Uterus (tissue), 2 donors: Measurements from ENCODE around the gene ELP1.

ENCODE experiments used
- POLR2A ChIP-seq, 2 donors: fragments of 450-650 bp; IDR thresholded peaks; one replicate each; pipeline ENCODE4 v1.6.1; 2016; ENCODE audit warnings: antibody characterized with exemption in 2 of 2, mild to moderate bottlenecking in 1 of 2, moderate library complexity in 1 of 2
- TF ChIP-seq, protein P1 (sequence below), 4 experiments: fragments of 200-600 bp in 2 of 4; fragments of 450-650 bp in 2 of 4; sonication (generic) in 2 of 4; IDR thresholded peaks; one replicate each; pipeline ENCODE4 v1.5.1; 2016 to 2019; ENCODE audit warnings: antibody characterized with exemption in 4 of 4, mild to moderate bottlenecking in 2 of 4, moderate library complexity in 1 of 4

DNA sequence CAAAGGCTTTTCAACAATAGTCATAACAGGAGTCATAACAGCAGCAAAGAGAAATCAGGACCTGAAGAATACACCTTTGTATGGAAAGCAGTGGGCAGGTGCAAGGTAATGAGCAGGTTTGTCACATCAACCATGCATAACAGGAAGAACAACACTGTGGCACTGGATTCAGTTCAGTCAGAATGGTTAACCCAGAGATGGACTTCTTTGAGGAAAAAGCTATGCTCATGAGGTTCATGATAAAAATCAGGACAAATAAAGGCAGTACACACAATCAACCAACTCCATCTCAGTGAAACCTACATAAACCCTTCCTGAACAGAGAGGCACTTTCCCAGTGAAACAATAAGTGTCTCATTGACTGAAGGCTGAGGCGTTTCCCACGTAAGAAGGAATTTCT, 27.2 kb upstream of the ELP1 start:
- TF ChIP-seq, protein P1, sequence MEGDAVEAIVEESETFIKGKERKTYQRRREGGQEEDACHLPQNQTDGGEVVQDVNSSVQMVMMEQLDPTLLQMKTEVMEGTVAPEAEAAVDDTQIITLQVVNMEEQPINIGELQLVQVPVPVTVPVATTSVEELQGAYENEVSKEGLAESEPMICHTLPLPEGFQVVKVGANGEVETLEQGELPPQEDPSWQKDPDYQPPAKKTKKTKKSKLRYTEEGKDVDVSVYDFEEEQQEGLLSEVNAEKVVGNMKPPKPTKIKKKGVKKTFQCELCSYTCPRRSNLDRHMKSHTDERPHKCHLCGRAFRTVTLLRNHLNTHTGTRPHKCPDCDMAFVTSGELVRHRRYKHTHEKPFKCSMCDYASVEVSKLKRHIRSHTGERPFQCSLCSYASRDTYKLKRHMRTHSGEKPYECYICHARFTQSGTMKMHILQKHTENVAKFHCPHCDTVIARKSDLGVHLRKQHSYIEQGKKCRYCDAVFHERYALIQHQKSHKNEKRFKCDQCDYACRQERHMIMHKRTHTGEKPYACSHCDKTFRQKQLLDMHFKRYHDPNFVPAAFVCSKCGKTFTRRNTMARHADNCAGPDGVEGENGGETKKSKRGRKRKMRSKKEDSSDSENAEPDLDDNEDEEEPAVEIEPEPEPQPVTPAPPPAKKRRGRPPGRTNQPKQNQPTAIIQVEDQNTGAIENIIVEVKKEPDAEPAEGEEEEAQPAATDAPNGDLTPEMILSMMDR (IDR thresholded peaks at IDR 0.05) = no peak
- no peak for TF ChIP-seq POLR2A (IDR thresholded peaks at IDR 0.05)
